Neuronal stem cell (in vitro differentiated cells): ENCODE results near the gene OXLD1.
A peak's percentile ranks its signal among the peaks of the same experiment; 100 is the strongest.

Experiments used
- DNase-seq: peaks from one replicate; pipeline ENCODE4 v3.0.0-alpha.2; 2013; ENCODE audit warnings: low spot score
- H2AFZ ChIP-seq: one replicate; pipeline ENCODE4 v1.6.1; 2013; ENCODE audit warnings: mild to moderate bottlenecking, low read length, inconsistent platforms
- H2AK5ac ChIP-seq: 2 replicates; pipeline ENCODE4 v1.6.1; 2013; ENCODE audit warnings: low read depth, mild to moderate bottlenecking, inconsistent platforms, low read length, moderate library complexity, mixed read lengths
- H2BK120ac ChIP-seq: 2 replicates; pipeline ENCODE4 v1.6.1; 2013; ENCODE audit warnings: low read depth, mild to moderate bottlenecking, inconsistent platforms, low read length, moderate library complexity, mixed read lengths
- H2BK12ac ChIP-seq: one replicate; pipeline ENCODE4 v1.6.1; 2013; ENCODE audit warnings: low read length, inconsistent platforms
- H2BK15ac ChIP-seq: 2 replicates; pipeline ENCODE4 v1.6.1; 2013; ENCODE audit warnings: mild to moderate bottlenecking, low read length, inconsistent platforms, mixed read lengths
- H2BK5ac ChIP-seq: one replicate; pipeline ENCODE4 v1.6.1; 2013; ENCODE audit warnings: inconsistent platforms, mild to moderate bottlenecking, low read length, moderate library complexity
- H3K14ac ChIP-seq: one replicate; pipeline ENCODE4 v1.6.1; 2013; ENCODE audit warnings: low read length, inconsistent platforms
- H3K18ac ChIP-seq: 2 replicates; pipeline ENCODE4 v1.6.1; 2013; ENCODE audit warnings: low read length, inconsistent platforms
- H3K23ac ChIP-seq: 2 replicates; pipeline ENCODE4 v1.6.1; 2013; ENCODE audit warnings: low read depth, mild to moderate bottlenecking, mixed read lengths, low read length, inconsistent platforms; ENCODE audit not compliant: poor library complexity
- H3K27ac ChIP-seq: replicated peaks from 3 replicates; pipeline ENCODE4 v1.5.1; 2013; ENCODE audit warnings: low read length, inconsistent platforms
- H3K27me3 ChIP-seq, 3 experiments: 2 replicates each; pipeline ENCODE4 v1.6.1; 2013; ENCODE audit warnings: low read length in 3 of 3, mild to moderate bottlenecking in 2 of 3, inconsistent platforms in 1 of 3, low read depth in 1 of 3, mixed read lengths in 1 of 3, moderate library complexity in 1 of 3; ENCODE audit not compliant: control insufficient read depth in 3 of 3, insufficient read depth in 3 of 3
- H3K36me3 ChIP-seq, 2 donors: replicated peaks in 1 of 2; 2 replicates each; pipeline ENCODE4 v1.6.1; 2013; ENCODE audit warnings: low read length in 2 of 2; ENCODE audit not compliant: control insufficient read depth in 2 of 2, insufficient read depth in 2 of 2
- H3K4ac ChIP-seq: 2 replicates; pipeline ENCODE4 v1.6.1; 2013; ENCODE audit warnings: inconsistent platforms, mild to moderate bottlenecking, low read length, moderate library complexity
- H3K4me1 ChIP-seq, 2 donors: 1 replicate in 1 of 2; 2 replicates in 1 of 2; pipeline ENCODE4 v1.6.1; 2013; ENCODE audit warnings: low read length in 2 of 2, low read depth in 1 of 2; ENCODE audit not compliant: control insufficient read depth in 2 of 2, insufficient read depth in 1 of 2
- H3K4me2 ChIP-seq: one replicate; pipeline ENCODE4 v1.6.1; 2013; ENCODE audit warnings: mild to moderate bottlenecking, low read length, inconsistent platforms; ENCODE audit not compliant: insufficient read depth, poor library complexity, severe bottlenecking
- H3K4me3 ChIP-seq, 2 donors: 2 replicates each; pipeline ENCODE4 v1.5.1; 2013; ENCODE audit warnings: low read length in 2 of 2, mild to moderate bottlenecking in 2 of 2, inconsistent platforms in 1 of 2, moderate library complexity in 1 of 2
- H3K79me1 ChIP-seq: one replicate; pipeline ENCODE4 v1.6.1; 2013; ENCODE audit warnings: low read depth, mild to moderate bottlenecking, inconsistent platforms, low read length, moderate library complexity
- H3K9ac ChIP-seq: one replicate; pipeline ENCODE4 v1.6.1; 2013; ENCODE audit warnings: mild to moderate bottlenecking, low read depth, low read length, inconsistent platforms; ENCODE audit not compliant: poor library complexity
- H3K9me3 ChIP-seq, 2 donors: replicated peaks in 1 of 2; 2 replicates each; pipeline versions ENCODE3 to v1.6.1; 2013; ENCODE audit warnings: low read length in 2 of 2, mild to moderate bottlenecking in 2 of 2, inconsistent platforms in 1 of 2, low read depth in 1 of 2, mixed read lengths in 1 of 2, moderate library complexity in 1 of 2; ENCODE audit not compliant: control insufficient read depth in 2 of 2, insufficient read depth in 1 of 2
- H4K8ac ChIP-seq: one replicate; pipeline ENCODE4 v1.6.1; 2013; ENCODE audit warnings: low read depth, mild to moderate bottlenecking, inconsistent platforms, low read length, moderate library complexity
- H4K91ac ChIP-seq: one replicate; pipeline ENCODE4 v1.6.1; 2013; ENCODE audit warnings: low read length, low read depth, mild to moderate bottlenecking, inconsistent platforms; ENCODE audit not compliant: poor library complexity
- WGBS, 2 donors: extraction: QIAGEN DNeasy Blood & Tissue Kit; methylation state at CpG; one replicate each; pipeline ENCODE4 v1.1.7; 2013; ENCODE audit warnings: missing lambda C conversion rate in 2 of 2, mixed read lengths in 1 of 2; ENCODE audit not compliant: insufficient read length in 2 of 2, insufficient replicate concordance in 1 of 2; ENCODE audit errors: extremely low coverage in 2 of 2; 5-methylcytosine and 5-hydroxymethylcytosine counted together

Gene OXLD1

GRCh38 chr17:81644496-81644895, 21.9 kb downstream of the OXLD1 start:
- peak overlapping the region; percentile 10 for H2BK12ac ChIP-seq

GRCh38 chr17:81641825-81642489, 24.4 kb downstream of the OXLD1 start:
- Histone ChIP-seq H3K9me3 (peaks cover 0 to 2% of the 10 kb centered on the region in 2 donors), H3K4me3 (no peak overlapping the region), H3K9ac (no peak overlapping the region), H3K27me3 (peaks cover 0 to 3% (median 2%) of the 10 kb centered on the region in 3 experiments), H3K4ac (no peak overlapping the region), H3K79me1 (no peaks in the 10 kb centered on the region), H2AFZ (no peak overlapping the region), H2BK5ac (no peak overlapping the region), H3K23ac (no peak overlapping the region), H3K4me1 (no peaks in the 10 kb centered on the region), H3K36me3 (peaks cover 0 to 3% of the 10 kb centered on the region in 2 donors), H3K27ac (no peak overlapping the region), H2BK15ac (no peak overlapping the region), H3K4me2 (no peak overlapping the region), H2BK120ac (no peak overlapping the region), H2AK5ac (peak overlapping the region; percentile 56), H4K91ac (no peak overlapping the region), H3K14ac (no peak overlapping the region), H3K18ac (no peak overlapping the region), H4K8ac (no peak overlapping the region), H2BK12ac (no peak overlapping the region)
- no CpG with 5 or more reads among the region's 17 CpGs for whole genome bisulfite sequencing, 2 donors
- no peak for DNase-seq

More at GRCh38 chr17:81644496-81644895, 21.9 kb downstream of the OXLD1 start:
- H3K9ac ChIP-seq, result no peak overlapping the region
- peak overlapping the region; percentile 6 for H3K14ac ChIP-seq
- no peak overlapping the region for H2BK5ac ChIP-seq
- H3K4me1 ChIP-seq, result peaks cover 0 to 2% of the 10 kb centered on the region in 2 donors
- no peak for DNase-seq
- no peak overlapping the region for H2AFZ ChIP-seq
- H3K18ac ChIP-seq, result peak overlapping the region; percentile 48
- peak overlapping the region; percentile 37 for H3K4ac ChIP-seq
- H3K27ac ChIP-seq, result no peak overlapping the region
- H3K4me3 ChIP-seq, result no peak overlapping the region
- H3K23ac ChIP-seq, result peak overlapping the region; percentile 20
- H4K8ac ChIP-seq, result no peak overlapping the region
- no peak overlapping the region for H3K4me2 ChIP-seq
- H4K91ac ChIP-seq, result no peak overlapping the region
- no CpG with 5 or more reads among the region's 15 CpGs for WGBS, 2 donors
- peaks cover 0 to 3% of the 10 kb centered on the region in 2 donors for H3K36me3 ChIP-seq
- peaks cover 10 to 11% of the 10 kb centered on the region in 2 donors for H3K9me3 ChIP-seq
- no peak overlapping the region for H2BK120ac ChIP-seq
- H2AK5ac ChIP-seq, result no peak overlapping the region
- H3K79me1 ChIP-seq, result no peaks in the 10 kb centered on the region
- H2BK15ac ChIP-seq, result peak overlapping the region; percentile 37
- H3K27me3 ChIP-seq, result peaks cover 14 to 26% (median 22%) of the 10 kb centered on the region in 3 experiments

GRCh38 chr17:81640011-81640410, 26.4 kb downstream of the OXLD1 start:
- Histone ChIP-seq H3K14ac (no peak overlapping the region), H2AFZ (no peak overlapping the region), H3K4me3 (no peak overlapping the region), H3K4me1 (peaks cover 6 to 8% of the 10 kb centered on the region in 2 donors), H2BK12ac (no peak overlapping the region), H3K4me2 (no peak overlapping the region), H3K27ac (no peak overlapping the region), H2AK5ac (no peak overlapping the region), H3K4ac (no peak overlapping the region), H4K8ac (no peak overlapping the region), H3K23ac (no peak overlapping the region), H2BK15ac (no peak overlapping the region), H4K91ac (no peak overlapping the region), H3K79me1 (peaks cover 3% of the 10 kb centered on the region), H3K9me3 (no peaks in the 10 kb centered on the region), H3K36me3 (no peaks in the 10 kb centered on the region), H2BK5ac (no peak overlapping the region), H3K18ac (no peak overlapping the region), H3K27me3 (no peaks in the 10 kb centered on the region), H3K9ac (no peak overlapping the region), H2BK120ac (no peak overlapping the region)
- no CpG with 5 or more reads among the region's 9 CpGs for WGBS, 2 donors
- no peak for DNase-seq

- no peaks in the 10 kb centered on the region for H3K9me3 ChIP-seq
- no peak overlapping the region for H3K27ac ChIP-seq
- no peak overlapping the region for H3K4ac ChIP-seq
- H3K9ac ChIP-seq, result no peak overlapping the region
- no peaks in the 10 kb centered on the region for H3K36me3 ChIP-seq
- no peak overlapping the region for H2BK15ac ChIP-seq
- H3K4me1 ChIP-seq, result peaks cover 6 to 8% of the 10 kb centered on the region in 2 donors
- H4K91ac ChIP-seq, result no peak overlapping the region
- no peak overlapping the region for H2AK5ac ChIP-seq
- no peak overlapping the region for H3K18ac ChIP-seq
- DNase-seq, result no peak
- no peak overlapping the region for H3K4me2 ChIP-seq
- no peak overlapping the region for H2BK12ac ChIP-seq
- no peaks in the 10 kb centered on the region for H3K27me3 ChIP-seq
- H2BK5ac ChIP-seq, result no peak overlapping the region
- H3K23ac ChIP-seq, result no peak overlapping the region
- no peak overlapping the region for H2BK120ac ChIP-seq
- no peak overlapping the region for H4K8ac ChIP-seq
- no peak overlapping the region for H3K4me3 ChIP-seq
- H3K14ac ChIP-seq, result no peak overlapping the region
- peaks cover 3% of the 10 kb centered on the region for H3K79me1 ChIP-seq
- no CpG with 5 or more reads among the region's 4 CpGs for WGBS, 2 donors
- no peak overlapping the region for H2AFZ ChIP-seq
Observed at GRCh38 chr17:81638683-81639082, 27.7 kb downstream of the OXLD1 start.
